ENCODE results near the gene DENND4A. TPM values are rescaled to one million over a fixed set of nuclear protein-coding genes. Genes with fewer than 3 reads are reported as not detected.
"Not testable (repeated sequence)": the region's sequence is repeated elsewhere in the genome, so short reads cannot be mapped to it uniquely, and the experiment has no call there.

The DENND4A gene
- total RNA-seq, 4 donors from 2014 or later = 20.3 to 42.3 (median 33.7) TPM

GRCh38 chr15:65747265-65747664 lies 44.8 kb downstream of the DENND4A start:
- Histone ChIP-seq H3K4me3 (no peak overlapping the region), H3K36me3 (peaks cover 0 to 20% of the 10 kb centered on the region in 2 donors), H3K27ac (no peak overlapping the region), H3K27me3 (no peaks in the 10 kb centered on the region), H3K4me1 (no peaks in the 10 kb centered on the region), H3K9me3 (no peaks in the 10 kb centered on the region)
- TF ChIP-seq EP300 (IDR thresholded peaks at IDR 0.05) (no peak), POLR2A (IDR thresholded peaks at IDR 0.05) (no peak), POLR2AphosphoS5 (IDR thresholded peaks at IDR 0.05) (no peak), CTCF (IDR thresholded peaks at IDR 0.05) (no peak)
- ATAC-seq = no peak

GRCh38 chr15:65743637-65744252 lies 48.3 kb downstream of the DENND4A start:
- WGBS, 2 donors (ENCODE audit: low coverage in 1 of 2) = 94 to 100% methylated on average over 1 of the region's 1 CpG
- ATAC-seq = no peak
- no peak for TF ChIP-seq EP300 (IDR thresholded peaks at IDR 0.05)
- no peak for TF ChIP-seq POLR2AphosphoS5 (IDR thresholded peaks at IDR 0.05)
- no peak for TF ChIP-seq POLR2A (IDR thresholded peaks at IDR 0.05)
- TF ChIP-seq CTCF (IDR thresholded peaks at IDR 0.05) = no peak

DNA sequence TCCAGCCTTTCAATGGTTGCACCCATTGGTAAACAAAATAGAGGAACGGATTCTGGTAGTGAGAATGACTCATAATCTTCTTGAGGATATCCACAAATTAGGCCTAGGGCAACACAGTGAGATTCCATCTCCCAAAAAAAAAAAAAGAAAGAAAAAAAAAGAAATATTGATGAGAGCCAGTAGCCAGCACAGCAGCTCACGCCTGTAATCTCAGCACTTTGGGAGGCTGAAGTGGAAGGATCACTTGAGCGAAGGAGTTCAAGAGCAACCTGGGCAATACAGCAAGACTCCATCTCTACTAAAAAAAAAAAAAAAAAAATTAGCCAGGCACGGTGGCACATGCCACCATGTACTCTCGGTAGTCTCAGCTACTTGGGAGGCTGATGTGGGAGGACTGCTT lies 51.9 kb downstream of the DENND4A start:
- H3K27ac ChIP-seq = no peak overlapping the region
- ATAC-seq = no peak
- H3K4me1 ChIP-seq = no peaks in the 10 kb centered on the region
- TF ChIP-seq POLR2AphosphoS5 (IDR thresholded peaks at IDR 0.05) (no peak), POLR2A (IDR thresholded peaks at IDR 0.05) (no peak), CTCF (IDR thresholded peaks at IDR 0.05) (no peak), EP300 (IDR thresholded peaks at IDR 0.05) (no peak)
- no peaks in the 10 kb centered on the region for H3K27me3 ChIP-seq
- no peak overlapping the region for H3K4me3 ChIP-seq
- WGBS, 2 donors (ENCODE audit: low coverage in 1 of 2) = 91% methylated on average over 4 of the region's 5 CpGs; no CpG with 5 or more reads in 1 of the 2 donors
- no peaks in the 10 kb centered on the region for H3K9me3 ChIP-seq
- H3K36me3 ChIP-seq = peaks cover 0 to 67% of the 10 kb centered on the region in 2 donors

More at GRCh38 chr15:65743637-65744252, 48.3 kb downstream of the DENND4A start:
- Histone ChIP-seq H3K4me3 (no peak overlapping the region), H3K27ac (no peak overlapping the region), H3K4me1 (no peaks in the 10 kb centered on the region), H3K9me3 (no peaks in the 10 kb centered on the region), H3K27me3 (no peaks in the 10 kb centered on the region), H3K36me3 (peaks cover 0 to 31% of the 10 kb centered on the region in 2 donors)

GRCh38 chr15:65738649-65739048 lies 53.4 kb downstream of the DENND4A start:
- Histone ChIP-seq H3K4me1 (no peaks in the 10 kb centered on the region), H3K4me3 (no peak overlapping the region), H3K27ac (no peak overlapping the region), H3K9me3 (no peaks in the 10 kb centered on the region), H3K27me3 (no peaks in the 10 kb centered on the region), H3K36me3 (peaks cover 0 to 75% of the 10 kb centered on the region in 2 donors)
- no peak for ATAC-seq
- WGBS, 2 donors (ENCODE audit: low coverage in 1 of 2) = 65 to 85% methylated on average over 1 of the region's 1 CpG
- TF ChIP-seq EP300 (IDR thresholded peaks at IDR 0.05) = no peak
- no peak for TF ChIP-seq CTCF (IDR thresholded peaks at IDR 0.05)
- no peak for TF ChIP-seq POLR2A (IDR thresholded peaks at IDR 0.05)
- TF ChIP-seq POLR2AphosphoS5 (IDR thresholded peaks at IDR 0.05) = no peak

DNA sequence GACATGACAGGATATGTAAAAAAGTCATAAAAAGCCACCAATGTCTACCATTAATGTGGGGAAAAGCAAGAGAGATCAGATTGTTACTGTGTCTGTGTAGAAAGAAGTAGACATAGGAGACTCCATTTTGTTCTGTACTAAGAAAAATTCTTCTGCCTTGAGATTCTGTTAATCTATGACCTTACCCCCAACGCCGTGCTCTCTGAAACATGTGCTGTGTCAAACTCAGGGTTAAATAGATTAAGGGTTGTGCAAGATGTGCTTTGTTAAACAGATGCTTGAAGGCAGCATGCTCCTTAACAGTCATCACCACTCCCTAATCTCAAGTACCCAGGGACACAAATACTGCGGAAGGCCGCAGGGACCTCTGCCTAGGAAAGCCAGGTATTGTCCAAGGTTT lies 58.5 kb downstream of the DENND4A start:
- not testable (repeated sequence) for H3K27ac ChIP-seq, H3K9me3 ChIP-seq, H3K27me3 ChIP-seq, ATAC-seq, H3K4me1 ChIP-seq, H3K4me3 ChIP-seq
- WGBS, 2 donors (ENCODE audit: low coverage in 1 of 2) = 86 to 88% methylated on average over 2 to 4 of the region's 4 CpGs
- peaks cover 0 to 63% of the 10 kb centered on the region in 2 donors for H3K36me3 ChIP-seq

Data from gastroesophageal sphincter (tissue), 4 donors.